Neural crest cell (in vitro differentiated cells): ENCODE data around the gene TGDS. TPM values are rescaled to one million over a fixed set of nuclear protein-coding genes. Genes with fewer than 3 reads are reported as not detected.

Experiments used
- DNase-seq: peaks from one replicate; pipeline ENCODE4 v3.0.0; 2021; ENCODE audit warnings: low read depth, mixed read lengths, low spot score
- H3K27ac Mint-ChIP-seq: one replicate; pipeline ENCODE4 v1.8.0; 2021; ENCODE audit warnings: mild to moderate bottlenecking, mixed read lengths; ENCODE audit not compliant: unreplicated experiment
- H3K27me3 Mint-ChIP-seq: 2 replicates; pipeline ENCODE4 v1.8.0; 2021; ENCODE audit warnings: low read depth, mild to moderate bottlenecking, mixed read lengths
- H3K36me3 Mint-ChIP-seq: 2 replicates; pipeline ENCODE4 v1.8.0; 2021; ENCODE audit warnings: low read depth, mild to moderate bottlenecking, mixed read lengths
- H3K4me1 Mint-ChIP-seq: 2 replicates; pipeline ENCODE4 v1.8.0; 2021; ENCODE audit warnings: mixed read lengths
- H3K4me3 Mint-ChIP-seq: one replicate; pipeline ENCODE4 v1.8.0; 2021; ENCODE audit warnings: mild to moderate bottlenecking, mixed read lengths
- H3K9me3 Mint-ChIP-seq: 2 replicates; pipeline ENCODE4 v1.8.0; 2021; ENCODE audit warnings: mixed read lengths
- total RNA-seq: library from RNA; stranded (reverse); gene quantifications from 2 replicates; pipeline ENCODE4 v1.2.1, GENCODE V29; 2021
- TF ChIP-seq, protein P1 (sequence below): fragments of 200-600 bp; sonication (generic); conservative IDR thresholded peaks from 2 replicates; pipeline ENCODE4 v1.5.0; 2021; ENCODE audit warnings: antibody characterized with exemption, mild to moderate bottlenecking

Gene TGDS
- total RNA-seq, 1 donor from 2014 or later: 10.5 TPM

DNA sequence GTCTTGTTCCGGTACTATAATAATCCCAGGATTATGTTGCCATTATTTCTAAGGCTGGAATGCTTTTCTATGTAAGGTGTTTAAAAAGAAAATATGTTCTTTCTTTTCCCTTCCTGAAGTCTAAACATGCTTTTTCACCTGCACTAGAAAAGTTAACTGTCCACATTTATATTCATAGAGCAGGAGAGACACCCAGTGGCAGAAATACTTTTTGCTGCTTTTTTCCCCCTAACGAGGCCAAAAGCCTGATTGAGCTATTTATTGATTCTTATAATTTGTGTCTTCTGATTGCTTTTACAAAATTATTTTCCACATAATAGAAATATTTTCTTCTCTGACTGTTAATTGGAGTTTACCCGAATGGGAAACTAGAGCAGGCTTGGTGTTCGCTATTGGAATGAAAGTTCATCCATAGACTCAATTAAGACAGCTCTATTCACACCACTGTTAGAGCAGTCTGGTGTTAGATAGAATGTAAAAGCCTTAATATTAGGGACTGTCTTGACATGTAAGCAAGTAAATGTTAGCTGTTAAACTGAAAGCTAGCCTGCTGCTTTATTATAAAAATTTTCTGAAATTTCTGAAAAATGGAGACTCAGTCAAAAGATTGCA is 21.5 kb upstream of the TGDS start:
- no peak overlapping the region for H3K27ac Mint-ChIP-seq
- peaks cover 7% of the 10 kb centered on the region for H3K36me3 Mint-ChIP-seq
- TF ChIP-seq, protein P1, sequence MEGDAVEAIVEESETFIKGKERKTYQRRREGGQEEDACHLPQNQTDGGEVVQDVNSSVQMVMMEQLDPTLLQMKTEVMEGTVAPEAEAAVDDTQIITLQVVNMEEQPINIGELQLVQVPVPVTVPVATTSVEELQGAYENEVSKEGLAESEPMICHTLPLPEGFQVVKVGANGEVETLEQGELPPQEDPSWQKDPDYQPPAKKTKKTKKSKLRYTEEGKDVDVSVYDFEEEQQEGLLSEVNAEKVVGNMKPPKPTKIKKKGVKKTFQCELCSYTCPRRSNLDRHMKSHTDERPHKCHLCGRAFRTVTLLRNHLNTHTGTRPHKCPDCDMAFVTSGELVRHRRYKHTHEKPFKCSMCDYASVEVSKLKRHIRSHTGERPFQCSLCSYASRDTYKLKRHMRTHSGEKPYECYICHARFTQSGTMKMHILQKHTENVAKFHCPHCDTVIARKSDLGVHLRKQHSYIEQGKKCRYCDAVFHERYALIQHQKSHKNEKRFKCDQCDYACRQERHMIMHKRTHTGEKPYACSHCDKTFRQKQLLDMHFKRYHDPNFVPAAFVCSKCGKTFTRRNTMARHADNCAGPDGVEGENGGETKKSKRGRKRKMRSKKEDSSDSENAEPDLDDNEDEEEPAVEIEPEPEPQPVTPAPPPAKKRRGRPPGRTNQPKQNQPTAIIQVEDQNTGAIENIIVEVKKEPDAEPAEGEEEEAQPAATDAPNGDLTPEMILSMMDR: peak; percentile 80
- no peak overlapping the region for H3K4me3 Mint-ChIP-seq
- DNase-seq: no peak
- no peaks in the 10 kb centered on the region for H3K4me1 Mint-ChIP-seq
- H3K9me3 Mint-ChIP-seq: no peaks in the 10 kb centered on the region
- H3K27me3 Mint-ChIP-seq: no peaks in the 10 kb centered on the region

DNA sequence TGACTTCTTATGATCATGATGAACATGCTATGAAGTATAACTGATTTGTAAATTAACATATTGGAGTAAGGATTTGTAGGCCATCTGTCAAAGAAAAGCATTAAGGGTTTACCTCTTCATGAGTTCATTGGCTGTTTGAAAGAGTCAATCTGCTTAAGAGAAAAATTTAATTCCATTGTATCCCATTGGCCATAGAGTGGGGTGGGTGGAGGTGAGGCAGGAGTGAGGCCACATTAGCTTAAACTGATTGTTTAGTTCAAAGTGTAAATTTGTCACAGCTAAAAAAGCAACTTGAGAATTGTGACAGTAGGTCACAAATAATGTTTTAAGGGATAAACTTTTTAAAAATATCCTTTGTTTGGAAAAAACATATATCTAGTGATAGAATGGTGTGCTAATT is 17.1 kb upstream of the TGDS start:
- no peak overlapping the region for H3K27ac Mint-ChIP-seq
- H3K4me1 Mint-ChIP-seq: no peaks in the 10 kb centered on the region
- no peaks in the 10 kb centered on the region for H3K9me3 Mint-ChIP-seq
- DNase-seq: no peak
- peaks cover 12% of the 10 kb centered on the region for H3K36me3 Mint-ChIP-seq
- no peak overlapping the region for H3K4me3 Mint-ChIP-seq
- H3K27me3 Mint-ChIP-seq: no peaks in the 10 kb centered on the region
- TF ChIP-seq, protein P1: no peak

DNA sequence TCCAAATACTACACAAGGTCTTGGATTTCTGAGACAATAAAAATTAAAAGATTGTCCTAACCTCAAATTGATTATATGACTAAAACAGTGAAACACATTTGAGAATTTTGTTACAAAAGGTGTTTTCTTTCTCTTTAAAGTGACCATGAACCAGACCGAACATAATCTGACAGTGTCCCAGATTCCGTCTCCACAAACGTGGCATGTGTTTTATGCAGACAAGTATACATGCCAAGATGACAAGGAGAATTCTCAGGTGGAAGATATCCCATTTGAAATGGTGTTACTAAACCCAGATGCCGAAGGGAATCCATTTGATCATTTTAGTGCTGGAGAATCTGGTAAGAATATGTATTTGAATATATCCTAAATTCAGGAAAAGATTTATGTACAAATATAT is 16.1 kb upstream of the TGDS start:
- Mint-ChIP-seq H3K27me3 (no peaks in the 10 kb centered on the region), H3K36me3 (peaks cover 12% of the 10 kb centered on the region), H3K9me3 (no peaks in the 10 kb centered on the region), H3K4me1 (no peaks in the 10 kb centered on the region), H3K4me3 (no peak overlapping the region), H3K27ac (no peak overlapping the region)
- TF ChIP-seq, protein P1: no peak
- DNase-seq: no peak

DNA sequence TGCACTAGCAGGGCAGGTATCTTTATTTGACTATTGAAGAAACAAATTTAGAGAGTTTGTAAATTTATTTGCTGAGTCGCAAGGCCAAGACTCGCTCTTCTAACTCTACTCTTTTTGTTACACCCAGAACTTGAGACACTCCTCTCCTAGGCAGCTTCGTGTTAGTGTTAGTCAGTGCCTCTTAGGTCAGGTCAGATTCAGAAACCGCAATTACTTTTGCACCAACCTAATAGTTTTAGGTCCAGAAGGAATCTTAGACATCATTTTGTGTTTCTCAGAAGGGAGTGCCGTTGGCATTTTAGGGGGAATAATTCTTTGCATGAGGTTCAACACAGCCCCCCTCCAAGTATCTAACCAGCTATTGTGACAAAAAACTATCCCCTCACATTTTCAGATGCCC is 14.5 kb upstream of the TGDS start:
- Mint-ChIP-seq H3K27ac (no peak overlapping the region), H3K9me3 (no peaks in the 10 kb centered on the region), H3K36me3 (peaks cover 14% of the 10 kb centered on the region), H3K4me3 (no peak overlapping the region), H3K4me1 (no peaks in the 10 kb centered on the region), H3K27me3 (no peaks in the 10 kb centered on the region)
- TF ChIP-seq, protein P1: no peak
- DNase-seq: no peak

DNA sequence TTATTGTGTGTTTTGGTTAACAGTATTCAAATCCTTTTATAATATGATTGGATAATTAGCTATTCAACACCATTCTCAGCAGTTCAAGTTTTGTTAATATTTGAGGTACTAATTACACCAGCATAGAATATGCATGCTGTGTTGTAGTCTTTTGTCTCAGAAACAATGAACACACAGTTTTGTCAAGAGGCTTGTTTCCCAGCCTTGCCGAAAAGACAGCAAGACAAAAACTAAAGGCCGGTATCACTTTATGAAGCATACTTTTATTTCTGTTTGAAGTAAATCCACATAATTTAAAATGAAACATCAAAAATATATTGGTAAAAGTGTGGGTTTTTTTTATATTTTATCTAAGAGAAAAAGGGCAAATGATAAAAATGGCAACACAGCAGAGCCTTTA is 13.2 kb upstream of the TGDS start:
- H3K4me3 Mint-ChIP-seq: no peak overlapping the region

More for the DNA sequence above, 13.2 kb upstream of the TGDS start:
- H3K27ac Mint-ChIP-seq: no peak overlapping the region
- no peaks in the 10 kb centered on the region for H3K9me3 Mint-ChIP-seq
- TF ChIP-seq, protein P1: no peak
- peaks cover 11% of the 10 kb centered on the region for H3K36me3 Mint-ChIP-seq
- H3K27me3 Mint-ChIP-seq: no peaks in the 10 kb centered on the region
- H3K4me1 Mint-ChIP-seq: peaks cover 3% of the 10 kb centered on the region
- no peak for DNase-seq
